SK-N-SH treated with all-trans-retinoic acid at 6 μM for 48 hours (cell line): ENCODE results near the gene C22orf31.

ENCODE experiments used
- ATAC-seq: fragments of 200-7000 bp; cut with Tn5 transposase; 3 replicates; pipeline ENCODE4 v1.9.1; 2020; ENCODE audit warnings: mild to moderate bottlenecking, moderate library complexity
- BACH2 ChIP-seq: fragments of 250-450 bp; sonication (Bioruptor Pico); IDR thresholded peaks from 2 replicates; pipeline ENCODE4 v1.9.0; 2021; ENCODE audit warnings: mild to moderate bottlenecking, borderline replicate concordance
- CSDC2 ChIP-seq: fragments of 250-450 bp; sonication (Bioruptor Pico); IDR thresholded peaks from 2 replicates; pipeline ENCODE4 v1.5.0; 2020; ENCODE audit warnings: mild to moderate bottlenecking, moderate library complexity
- ESRRG ChIP-seq: fragments of 250-450 bp; sonication (Bioruptor Pico); IDR thresholded peaks from 2 replicates; pipeline ENCODE4 v1.6.1; 2021; ENCODE audit warnings: mild to moderate bottlenecking
- GLIS3 ChIP-seq: fragments of 250-450 bp; sonication (Bioruptor Pico); IDR thresholded peaks from 2 replicates; pipeline ENCODE4 v1.5.0; 2020; ENCODE audit warnings: mild to moderate bottlenecking, moderate library complexity
- OSR1 ChIP-seq: fragments of 250-450 bp; sonication (Bioruptor Pico); IDR thresholded peaks from 2 replicates; pipeline ENCODE4 v1.8.0; 2022; ENCODE audit warnings: moderate library complexity, mild to moderate bottlenecking, inconsistent platforms
- PPARA ChIP-seq: fragments of 250-450 bp; sonication (Bioruptor Pico); IDR thresholded peaks from 2 replicates; pipeline ENCODE4 v1.5.0; 2020; ENCODE audit warnings: mild to moderate bottlenecking, borderline replicate concordance
- RARB ChIP-seq: fragments of 250-450 bp; sonication (Bioruptor Pico); IDR thresholded peaks from 2 replicates; pipeline ENCODE4 v1.8.0; 2021; ENCODE audit warnings: mild to moderate bottlenecking, moderate library complexity
- TCF4 ChIP-seq: fragments of 250-450 bp; sonication (Bioruptor Pico); IDR thresholded peaks from 2 replicates; pipeline ENCODE4 v1.8.0; 2021; ENCODE audit warnings: mild to moderate bottlenecking, moderate library complexity, borderline replicate concordance
- TOX ChIP-seq: fragments of 250-450 bp; sonication (Bioruptor Pico); IDR thresholded peaks from 2 replicates; pipeline ENCODE4 v1.8.0; 2021; ENCODE audit warnings: mild to moderate bottlenecking, moderate library complexity, borderline replicate concordance
- ZC3H10 ChIP-seq: fragments of 250-450 bp; sonication (Bioruptor Pico); IDR thresholded peaks from 2 replicates; pipeline ENCODE4 v1.5.1; 2021; ENCODE audit warnings: mild to moderate bottlenecking, moderate library complexity
- ZFP3 ChIP-seq: fragments of 250-450 bp; sonication (Bioruptor Pico); IDR thresholded peaks from 2 replicates; pipeline ENCODE4 v1.5.0; 2020; ENCODE audit warnings: mild to moderate bottlenecking, moderate library complexity
- ZFP30 ChIP-seq: fragments of 450-650 bp; formaldehyde crosslinking; IDR thresholded peaks from 2 replicates; pipeline ENCODE4 v1.5.0; 2022; ENCODE audit warnings: mild to moderate bottlenecking, moderate library complexity
- ZNF565 ChIP-seq: fragments of 450-650 bp; formaldehyde crosslinking; conservative IDR thresholded peaks from 2 replicates; pipeline ENCODE4 v1.5.0; 2020; ENCODE audit warnings: low read depth, mild to moderate bottlenecking, moderate library complexity
- ZNF70 ChIP-seq: fragments of 450-650 bp; formaldehyde crosslinking; IDR thresholded peaks from 2 replicates; pipeline ENCODE4 v1.5.0; 2020; ENCODE audit warnings: mild to moderate bottlenecking, moderate library complexity
- ZNF8 ChIP-seq: fragments of 450-650 bp; formaldehyde crosslinking; IDR thresholded peaks from 2 replicates; pipeline ENCODE4 v1.5.0; 2020; ENCODE audit warnings: mild to moderate bottlenecking, moderate library complexity
- TF ChIP-seq, protein P1 (sequence below): fragments of 250-450 bp; sonication (Bioruptor Pico); IDR thresholded peaks from 2 replicates; pipeline ENCODE4 v1.5.1; 2021; ENCODE audit warnings: mild to moderate bottlenecking, moderate library complexity
- TF ChIP-seq, protein P2 (sequence below): fragments of 250-450 bp; sonication (Bioruptor Pico); IDR thresholded peaks from 2 replicates; pipeline ENCODE4 v1.5.1; 2020; ENCODE audit warnings: low read depth, mild to moderate bottlenecking, moderate library complexity
- TF ChIP-seq, protein P3 (sequence below): fragments of 250-450 bp; sonication (Bioruptor Pico); IDR thresholded peaks from 2 replicates; pipeline ENCODE4 v1.5.0; 2020; ENCODE audit warnings: mild to moderate bottlenecking, moderate library complexity
- TF ChIP-seq, protein P4 (sequence below): fragments of 250-450 bp; sonication (Bioruptor Pico); IDR thresholded peaks from 2 replicates; pipeline ENCODE4 v1.8.0; 2020; ENCODE audit warnings: mild to moderate bottlenecking, moderate library complexity, borderline replicate concordance
- TF ChIP-seq, protein P5 (sequence below): fragments of 250-450 bp; sonication (Bioruptor Pico); IDR thresholded peaks from 2 replicates; pipeline ENCODE4 v1.8.0; 2021; ENCODE audit warnings: low read depth, mild to moderate bottlenecking, moderate library complexity, borderline replicate concordance

The C22orf31 gene

DNA sequence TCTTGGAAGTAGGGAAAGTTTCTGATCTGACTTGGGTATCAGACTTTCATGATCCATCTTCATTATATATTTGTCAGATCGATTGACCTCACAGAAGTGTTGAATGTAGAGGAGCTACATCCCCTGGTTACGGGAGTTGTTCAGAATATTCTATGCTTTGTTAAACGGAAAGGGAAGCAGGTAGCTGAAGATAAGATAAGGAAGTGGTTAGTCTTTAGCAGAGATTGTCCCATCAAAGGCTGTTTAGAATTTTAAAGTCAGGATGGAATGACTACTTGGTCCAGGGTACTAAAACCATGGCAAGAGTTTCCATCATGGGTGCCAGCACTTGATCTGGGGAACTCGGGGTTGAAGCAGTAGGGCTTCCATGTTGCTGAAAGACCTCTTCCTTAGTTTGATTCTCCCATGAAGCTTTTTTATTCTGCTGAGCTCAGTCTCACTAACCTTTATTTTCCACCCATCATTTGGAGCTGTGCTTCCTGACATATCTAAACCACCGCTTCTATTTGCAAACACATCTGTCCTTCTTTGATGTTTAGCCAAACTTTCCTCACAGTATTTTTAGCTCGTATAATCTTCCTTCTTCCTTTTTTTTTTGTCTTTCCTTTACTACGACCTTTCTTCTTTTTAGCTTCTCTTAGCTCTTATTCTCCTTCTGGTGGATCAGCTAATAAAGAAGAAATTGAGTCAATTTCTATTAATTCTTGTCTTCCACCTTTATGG lies 4.0 kb upstream of the C22orf31 start:
- no peak for ATAC-seq
- no peak for TF ChIP-seq TOX (CRISPR knock-in tag)
- TF ChIP-seq ZNF565, result no peak
- TF ChIP-seq ZC3H10 (CRISPR knock-in tag), result no peak
- TF ChIP-seq ESRRG (CRISPR knock-in tag), result no peak
- TF ChIP-seq BACH2 (CRISPR knock-in tag), result no peak
- no peak for TF ChIP-seq ZNF8 (CRISPR knock-in tag)
- no peak for TF ChIP-seq ZFP3
- TF ChIP-seq OSR1 (CRISPR knock-in tag), result no peak
- TF ChIP-seq, protein P1, sequence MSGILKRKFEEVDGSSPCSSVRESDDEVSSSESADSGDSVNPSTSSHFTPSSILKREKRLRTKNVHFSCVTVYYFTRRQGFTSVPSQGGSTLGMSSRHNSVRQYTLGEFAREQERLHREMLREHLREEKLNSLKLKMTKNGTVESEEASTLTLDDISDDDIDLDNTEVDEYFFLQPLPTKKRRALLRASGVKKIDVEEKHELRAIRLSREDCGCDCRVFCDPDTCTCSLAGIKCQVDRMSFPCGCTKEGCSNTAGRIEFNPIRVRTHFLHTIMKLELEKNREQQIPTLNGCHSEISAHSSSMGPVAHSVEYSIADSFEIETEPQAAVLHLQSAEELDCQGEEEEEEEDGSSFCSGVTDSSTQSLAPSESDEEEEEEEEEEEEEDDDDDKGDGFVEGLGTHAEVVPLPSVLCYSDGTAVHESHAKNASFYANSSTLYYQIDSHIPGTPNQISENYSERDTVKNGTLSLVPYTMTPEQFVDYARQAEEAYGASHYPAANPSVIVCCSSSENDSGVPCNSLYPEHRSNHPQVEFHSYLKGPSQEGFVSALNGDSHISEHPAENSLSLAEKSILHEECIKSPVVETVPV (CRISPR knock-in tag), result no peak
- TF ChIP-seq, protein P2, sequence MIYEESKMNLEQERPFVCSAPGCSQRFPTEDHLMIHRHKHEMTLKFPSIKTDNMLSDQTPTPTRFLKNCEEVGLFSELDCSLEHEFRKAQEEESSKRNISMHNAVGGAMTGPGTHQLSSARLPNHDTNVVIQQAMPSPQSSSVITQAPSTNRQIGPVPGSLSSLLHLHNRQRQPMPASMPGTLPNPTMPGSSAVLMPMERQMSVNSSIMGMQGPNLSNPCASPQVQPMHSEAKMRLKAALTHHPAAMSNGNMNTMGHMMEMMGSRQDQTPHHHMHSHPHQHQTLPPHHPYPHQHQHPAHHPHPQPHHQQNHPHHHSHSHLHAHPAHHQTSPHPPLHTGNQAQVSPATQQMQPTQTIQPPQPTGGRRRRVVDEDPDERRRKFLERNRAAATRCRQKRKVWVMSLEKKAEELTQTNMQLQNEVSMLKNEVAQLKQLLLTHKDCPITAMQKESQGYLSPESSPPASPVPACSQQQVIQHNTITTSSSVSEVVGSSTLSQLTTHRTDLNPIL (CRISPR knock-in tag), result no peak
- no peak for TF ChIP-seq TCF4
- TF ChIP-seq PPARA, result no peak
- TF ChIP-seq GLIS3 (CRISPR knock-in tag), result no peak

DNA sequence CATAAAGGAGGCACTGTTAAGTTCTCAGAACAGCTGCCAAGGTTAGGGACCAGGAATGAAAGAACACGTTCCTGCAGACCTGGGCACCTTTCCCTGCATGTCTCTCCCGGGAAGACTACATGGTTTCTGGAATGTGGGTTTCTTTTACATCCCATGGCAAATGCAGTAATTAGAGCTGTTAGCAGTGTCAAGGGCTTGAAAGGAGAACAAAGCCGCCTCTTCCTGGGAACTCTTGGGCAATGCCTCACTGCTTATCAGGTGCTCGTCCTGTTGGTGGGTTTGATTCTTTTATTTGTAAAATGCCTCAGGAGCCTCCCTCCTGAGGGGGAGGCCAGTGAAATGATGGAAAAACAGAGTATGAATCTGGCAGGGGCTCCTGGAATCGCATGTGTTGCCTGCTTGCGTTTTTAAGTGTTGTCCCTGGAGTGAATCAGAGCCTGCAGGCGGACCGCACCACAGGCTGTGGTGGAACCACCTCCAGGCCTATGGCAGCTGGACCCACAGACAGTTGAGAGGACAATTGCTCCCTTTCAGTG lies 723 bp upstream of the C22orf31 start:
- no peak for ATAC-seq
- TF ChIP-seq, protein P2 (CRISPR knock-in tag), result no peak
- TF ChIP-seq GLIS3 (CRISPR knock-in tag) (no peak), ZNF565 (no peak), ZNF8 (CRISPR knock-in tag) (no peak), OSR1 (CRISPR knock-in tag) (no peak), TCF4 (no peak), CSDC2 (no peak), RARB (CRISPR knock-in tag) (no peak), ZFP3 (no peak)
- TF ChIP-seq, protein P3, sequence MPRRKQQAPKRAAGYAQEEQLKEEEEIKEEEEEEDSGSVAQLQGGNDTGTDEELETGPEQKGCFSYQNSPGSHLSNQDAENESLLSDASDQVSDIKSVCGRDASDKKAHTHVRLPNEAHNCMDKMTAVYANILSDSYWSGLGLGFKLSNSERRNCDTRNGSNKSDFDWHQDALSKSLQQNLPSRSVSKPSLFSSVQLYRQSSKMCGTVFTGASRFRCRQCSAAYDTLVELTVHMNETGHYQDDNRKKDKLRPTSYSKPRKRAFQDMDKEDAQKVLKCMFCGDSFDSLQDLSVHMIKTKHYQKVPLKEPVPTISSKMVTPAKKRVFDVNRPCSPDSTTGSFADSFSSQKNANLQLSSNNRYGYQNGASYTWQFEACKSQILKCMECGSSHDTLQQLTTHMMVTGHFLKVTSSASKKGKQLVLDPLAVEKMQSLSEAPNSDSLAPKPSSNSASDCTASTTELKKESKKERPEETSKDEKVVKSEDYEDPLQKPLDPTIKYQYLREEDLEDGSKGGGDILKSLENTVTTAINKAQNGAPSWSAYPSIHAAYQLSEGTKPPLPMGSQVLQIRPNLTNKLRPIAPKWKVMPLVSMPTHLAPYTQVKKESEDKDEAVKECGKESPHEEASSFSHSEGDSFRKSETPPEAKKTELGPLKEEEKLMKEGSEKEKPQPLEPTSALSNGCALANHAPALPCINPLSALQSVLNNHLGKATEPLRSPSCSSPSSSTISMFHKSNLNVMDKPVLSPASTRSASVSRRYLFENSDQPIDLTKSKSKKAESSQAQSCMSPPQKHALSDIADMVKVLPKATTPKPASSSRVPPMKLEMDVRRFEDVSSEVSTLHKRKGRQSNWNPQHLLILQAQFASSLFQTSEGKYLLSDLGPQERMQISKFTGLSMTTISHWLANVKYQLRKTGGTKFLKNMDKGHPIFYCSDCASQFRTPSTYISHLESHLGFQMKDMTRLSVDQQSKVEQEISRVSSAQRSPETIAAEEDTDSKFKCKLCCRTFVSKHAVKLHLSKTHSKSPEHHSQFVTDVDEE, result no peak
- TF ChIP-seq, protein P4, sequence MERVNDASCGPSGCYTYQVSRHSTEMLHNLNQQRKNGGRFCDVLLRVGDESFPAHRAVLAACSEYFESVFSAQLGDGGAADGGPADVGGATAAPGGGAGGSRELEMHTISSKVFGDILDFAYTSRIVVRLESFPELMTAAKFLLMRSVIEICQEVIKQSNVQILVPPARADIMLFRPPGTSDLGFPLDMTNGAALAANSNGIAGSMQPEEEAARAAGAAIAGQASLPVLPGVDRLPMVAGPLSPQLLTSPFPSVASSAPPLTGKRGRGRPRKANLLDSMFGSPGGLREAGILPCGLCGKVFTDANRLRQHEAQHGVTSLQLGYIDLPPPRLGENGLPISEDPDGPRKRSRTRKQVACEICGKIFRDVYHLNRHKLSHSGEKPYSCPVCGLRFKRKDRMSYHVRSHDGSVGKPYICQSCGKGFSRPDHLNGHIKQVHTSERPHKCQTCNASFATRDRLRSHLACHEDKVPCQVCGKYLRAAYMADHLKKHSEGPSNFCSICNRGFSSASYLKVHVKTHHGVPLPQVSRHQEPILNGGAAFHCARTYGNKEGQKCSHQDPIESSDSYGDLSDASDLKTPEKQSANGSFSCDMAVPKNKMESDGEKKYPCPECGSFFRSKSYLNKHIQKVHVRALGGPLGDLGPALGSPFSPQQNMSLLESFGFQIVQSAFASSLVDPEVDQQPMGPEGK (CRISPR knock-in tag), result no peak

DNA sequence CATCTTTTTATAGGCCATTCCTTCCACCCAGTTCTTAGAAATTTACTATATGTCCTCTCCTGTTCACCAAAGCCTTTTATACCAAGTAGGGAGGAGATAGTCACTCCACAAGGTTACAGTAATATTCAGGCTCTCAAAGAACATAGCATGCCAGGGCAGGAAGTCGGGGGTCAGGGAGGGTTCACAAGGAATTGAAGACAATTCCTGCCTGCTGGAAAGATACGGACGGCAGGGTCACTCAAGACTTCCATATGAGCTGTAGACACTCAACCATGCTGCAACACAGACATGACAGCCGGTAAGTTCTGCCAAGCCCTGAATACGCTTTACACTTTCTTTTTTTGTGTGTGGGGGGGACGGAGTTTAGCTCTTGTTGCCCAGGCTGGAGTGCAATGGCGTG lies 700 bp downstream of the C22orf31 start:
- TF ChIP-seq, protein P5, sequence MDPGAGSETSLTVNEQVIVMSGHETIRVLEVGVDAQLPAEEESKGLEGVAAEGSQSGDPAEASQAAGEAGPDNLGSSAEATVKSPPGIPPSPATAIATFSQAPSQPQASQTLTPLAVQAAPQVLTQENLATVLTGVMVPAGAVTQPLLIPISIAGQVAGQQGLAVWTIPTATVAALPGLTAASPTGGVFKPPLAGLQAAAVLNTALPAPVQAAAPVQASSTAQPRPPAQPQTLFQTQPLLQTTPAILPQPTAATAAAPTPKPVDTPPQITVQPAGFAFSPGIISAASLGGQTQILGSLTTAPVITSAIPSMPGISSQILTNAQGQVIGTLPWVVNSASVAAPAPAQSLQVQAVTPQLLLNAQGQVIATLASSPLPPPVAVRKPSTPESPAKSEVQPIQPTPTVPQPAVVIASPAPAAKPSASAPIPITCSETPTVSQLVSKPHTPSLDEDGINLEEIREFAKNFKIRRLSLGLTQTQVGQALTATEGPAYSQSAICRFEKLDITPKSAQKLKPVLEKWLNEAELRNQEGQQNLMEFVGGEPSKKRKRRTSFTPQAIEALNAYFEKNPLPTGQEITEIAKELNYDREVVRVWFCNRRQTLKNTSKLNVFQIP (CRISPR knock-in tag), result no peak
- TF ChIP-seq, protein P1 (CRISPR knock-in tag), result no peak
- TF ChIP-seq TOX (CRISPR knock-in tag), result no peak
- TF ChIP-seq ZNF70 (CRISPR knock-in tag), result no peak
- no peak for TF ChIP-seq ZFP30 (CRISPR knock-in tag)
- no peak for TF ChIP-seq ZNF8 (CRISPR knock-in tag)
- ATAC-seq, result no peak
